ENCODE measurements around the gene EPS8.

DNA sequence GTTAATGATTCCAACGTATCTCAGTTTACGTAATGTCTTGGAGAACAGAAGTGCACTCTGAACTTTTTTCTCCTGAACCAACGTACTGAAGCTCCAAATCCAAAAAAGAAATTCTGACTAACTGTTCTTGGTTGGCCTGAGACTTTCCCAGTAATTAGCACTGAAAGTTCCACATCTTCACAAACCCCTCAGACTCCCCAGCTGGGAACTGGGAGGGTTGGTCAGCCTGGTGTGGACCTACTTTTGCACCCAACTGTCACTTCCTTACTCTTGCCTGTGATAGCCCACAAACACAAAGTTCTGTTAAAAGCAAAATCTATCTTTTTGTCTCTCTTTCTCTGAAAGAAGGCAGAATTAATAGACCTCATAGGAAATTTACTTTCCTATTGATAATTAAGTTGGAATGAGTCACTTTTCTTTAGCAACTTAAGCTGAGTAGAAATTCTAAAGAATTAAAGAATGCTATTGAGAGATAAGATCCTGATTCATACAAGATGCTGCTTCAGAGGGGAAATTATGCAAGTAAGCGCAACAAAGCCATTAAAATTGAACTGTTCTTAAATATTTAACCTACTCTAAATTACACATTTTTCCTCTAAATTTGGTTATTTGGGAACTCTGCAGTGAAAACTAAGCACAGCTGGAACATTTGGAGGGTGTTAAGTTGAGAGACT is 155.0 kb downstream of the EPS8 start:
- TF ChIP-seq SUZ12 (IDR thresholded peaks at IDR 0.05; ENCODE audit: extremely low read depth, insufficient read depth, insufficient read length): no peak
- TF ChIP-seq YY1 (IDR thresholded peaks at IDR 0.05; ENCODE audit: insufficient read depth, insufficient read length): no peak
